Measurements from ENCODE around the gene DAB1. TPM values are rescaled to one million over a fixed set of nuclear protein-coding genes. Genes with fewer than 3 reads are reported as not detected.

The DAB1 gene
- total and polyA plus RNA-seq, 10 of the 15 experiments (the other 5 are each of a cell fraction or from before 2014, with no cell fraction given): 0.02 to 0.10 (median 0.03) TPM; not detected in 5

DNA sequence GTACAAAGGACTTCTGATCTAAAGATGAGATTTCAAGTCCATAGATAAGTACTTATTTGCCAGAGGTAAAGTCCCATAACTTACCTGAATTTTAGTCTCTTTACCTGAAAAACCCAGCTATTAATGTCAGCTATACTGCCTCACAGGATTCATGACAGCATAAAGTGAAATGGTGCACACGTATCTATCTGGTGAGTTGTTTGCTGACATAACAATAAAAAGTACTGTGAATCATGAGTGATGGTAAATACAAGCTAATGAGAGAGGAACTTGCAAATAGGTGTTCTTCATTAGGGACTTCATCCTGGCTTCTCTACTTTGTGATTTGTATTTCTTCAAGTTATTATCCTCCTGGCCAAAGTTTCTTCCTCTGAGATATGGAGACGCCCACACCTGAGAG is 233.0 kb downstream of the DAB1 start (continued):
- no peak for TF ChIP-seq JUND (IDR thresholded peaks at IDR 0.05; ENCODE audit: low read depth, low read length)
- TF ChIP-seq SIX5 (IDR thresholded peaks at IDR 0.05; ENCODE audit: low read depth, low read length, severe bottlenecking): no peak
- no peak for TF ChIP-seq EP300 (IDR thresholded peaks at IDR 0.05; ENCODE audit: borderline replicate concordance in 1 of 2, control insufficient read depth in 1 of 2, low read depth in 2 of 2, low read length in 2 of 2)
- TF ChIP-seq, protein P1, sequence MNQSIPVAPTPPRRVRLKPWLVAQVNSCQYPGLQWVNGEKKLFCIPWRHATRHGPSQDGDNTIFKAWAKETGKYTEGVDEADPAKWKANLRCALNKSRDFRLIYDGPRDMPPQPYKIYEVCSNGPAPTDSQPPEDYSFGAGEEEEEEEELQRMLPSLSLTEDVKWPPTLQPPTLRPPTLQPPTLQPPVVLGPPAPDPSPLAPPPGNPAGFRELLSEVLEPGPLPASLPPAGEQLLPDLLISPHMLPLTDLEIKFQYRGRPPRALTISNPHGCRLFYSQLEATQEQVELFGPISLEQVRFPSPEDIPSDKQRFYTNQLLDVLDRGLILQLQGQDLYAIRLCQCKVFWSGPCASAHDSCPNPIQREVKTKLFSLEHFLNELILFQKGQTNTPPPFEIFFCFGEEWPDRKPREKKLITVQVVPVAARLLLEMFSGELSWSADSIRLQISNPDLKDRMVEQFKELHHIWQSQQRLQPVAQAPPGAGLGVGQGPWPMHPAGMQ (IDR thresholded peaks at IDR 0.05; ENCODE audit: borderline replicate concordance): no peak

DNA sequence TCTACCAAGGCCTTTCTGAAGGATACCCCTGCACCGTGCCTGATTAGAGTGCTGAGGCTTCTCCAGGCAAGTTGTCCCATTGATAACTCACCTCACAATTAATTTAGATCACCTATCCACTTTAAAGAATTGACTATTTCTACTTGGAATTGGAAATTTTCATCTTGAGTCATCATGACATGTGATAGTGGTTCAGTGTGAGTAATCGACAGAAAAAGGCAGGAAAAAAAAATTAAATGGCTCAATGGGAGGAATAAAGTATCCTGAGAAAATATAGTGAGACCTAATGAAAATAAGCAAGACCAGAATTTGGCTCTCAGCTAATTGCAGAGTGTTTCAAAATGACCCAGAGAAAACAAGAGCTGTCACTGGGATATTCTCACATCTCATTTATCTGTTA is 235.7 kb downstream of the DAB1 start:
- H3K9ac ChIP-seq (ENCODE audit: control insufficient read depth, insufficient read depth, low read length): no peak overlapping the region
- ChIA-PET SMC1A (ENCODE audit: uncharacterized antibody, unreplicated experiment) (no interaction called here), RAD21 (ENCODE audit: unreplicated experiment) (no interaction called here), CTCF (no interaction called here), POLR2A (no interaction called here)
- no peaks in the 10 kb centered on the region for H3K9me3 ChIP-seq (replicated peaks; ENCODE audit: control insufficient read depth, insufficient read depth, low read length)
- ATAC-seq: no peak
- H3K4me2 ChIP-seq (ENCODE audit: control insufficient read depth, insufficient read depth): no peak overlapping the region
- H2AFZ ChIP-seq (ENCODE audit: control insufficient read depth, low read depth, low read length): no peak overlapping the region
- H3K4me3 ChIP-seq: no peak overlapping the region
- BruUV-seq (replicated peaks): no TSS peak
- no peak for FAIRE-seq
- no peaks in the 10 kb centered on the region for H3K27me3 ChIP-seq (replicated peaks in 1 of 2; ENCODE audit: control insufficient read depth in 2 of 2, insufficient read depth in 2 of 2, low read length in 1 of 2)
- no peaks in the 10 kb centered on the region for H3K4me1 ChIP-seq (ENCODE audit: control insufficient read depth, insufficient read depth, low read length)
- H4K20me1 ChIP-seq (ENCODE audit: control insufficient read depth, insufficient read depth): no peaks in the 10 kb centered on the region
- WGBS (ENCODE audit: insufficient coverage, insufficient replicate concordance, low lambda C conversion rate, missing lambda C conversion rate): 45% methylated on average over 2 of the region's 2 CpGs
- in situ Hi-C loops (cut with MboI): no loop called here
- DNase-seq (ENCODE audit: low read depth, low spot score): no peak
- no peaks in the 10 kb centered on the region for H3K36me3 ChIP-seq (ENCODE audit: control insufficient read depth in 2 of 2, insufficient read depth in 2 of 2, low read length in 1 of 2)
- TF ChIP-seq ZNF207 (IDR thresholded peaks at IDR 0.05; ENCODE audit: borderline replicate concordance) (no peak), NBN (IDR thresholded peaks at IDR 0.05) (no peak), NFYA (IDR thresholded peaks at IDR 0.05; ENCODE audit: borderline replicate concordance, low read depth, low read length) (no peak), SREBF2 (IDR thresholded peaks at IDR 0.05; ENCODE audit: low read length) (no peak), KLF5 (IDR thresholded peaks at IDR 0.05; ENCODE audit: partially characterized antibody) (no peak), TARDBP (IDR thresholded peaks at IDR 0.05; ENCODE audit: borderline replicate concordance) (no peak), POLR2A (IDR thresholded peaks at IDR 0.05; ENCODE audit: low read depth, low read length) (no peak), FOXM1 (IDR thresholded peaks at IDR 0.05; ENCODE audit: low read depth, low read length) (no peak), CREB1 (IDR thresholded peaks at IDR 0.05; ENCODE audit: low read depth) (no peak), SMC3 (IDR thresholded peaks at IDR 0.05; ENCODE audit: borderline replicate concordance, low read length) (no peak), WRNIP1 (IDR thresholded peaks at IDR 0.05; ENCODE audit: borderline replicate concordance, low read depth, low read length) (no peak), ETV6 (conservative IDR thresholded peaks at IDR 0.05 in 1 of 2, IDR thresholded peaks at IDR 0.05 in 1 of 2; ENCODE audit: borderline replicate concordance in 1 of 2, low read depth in 1 of 2) (no peak)
- TF ChIP-seq, protein P2, sequence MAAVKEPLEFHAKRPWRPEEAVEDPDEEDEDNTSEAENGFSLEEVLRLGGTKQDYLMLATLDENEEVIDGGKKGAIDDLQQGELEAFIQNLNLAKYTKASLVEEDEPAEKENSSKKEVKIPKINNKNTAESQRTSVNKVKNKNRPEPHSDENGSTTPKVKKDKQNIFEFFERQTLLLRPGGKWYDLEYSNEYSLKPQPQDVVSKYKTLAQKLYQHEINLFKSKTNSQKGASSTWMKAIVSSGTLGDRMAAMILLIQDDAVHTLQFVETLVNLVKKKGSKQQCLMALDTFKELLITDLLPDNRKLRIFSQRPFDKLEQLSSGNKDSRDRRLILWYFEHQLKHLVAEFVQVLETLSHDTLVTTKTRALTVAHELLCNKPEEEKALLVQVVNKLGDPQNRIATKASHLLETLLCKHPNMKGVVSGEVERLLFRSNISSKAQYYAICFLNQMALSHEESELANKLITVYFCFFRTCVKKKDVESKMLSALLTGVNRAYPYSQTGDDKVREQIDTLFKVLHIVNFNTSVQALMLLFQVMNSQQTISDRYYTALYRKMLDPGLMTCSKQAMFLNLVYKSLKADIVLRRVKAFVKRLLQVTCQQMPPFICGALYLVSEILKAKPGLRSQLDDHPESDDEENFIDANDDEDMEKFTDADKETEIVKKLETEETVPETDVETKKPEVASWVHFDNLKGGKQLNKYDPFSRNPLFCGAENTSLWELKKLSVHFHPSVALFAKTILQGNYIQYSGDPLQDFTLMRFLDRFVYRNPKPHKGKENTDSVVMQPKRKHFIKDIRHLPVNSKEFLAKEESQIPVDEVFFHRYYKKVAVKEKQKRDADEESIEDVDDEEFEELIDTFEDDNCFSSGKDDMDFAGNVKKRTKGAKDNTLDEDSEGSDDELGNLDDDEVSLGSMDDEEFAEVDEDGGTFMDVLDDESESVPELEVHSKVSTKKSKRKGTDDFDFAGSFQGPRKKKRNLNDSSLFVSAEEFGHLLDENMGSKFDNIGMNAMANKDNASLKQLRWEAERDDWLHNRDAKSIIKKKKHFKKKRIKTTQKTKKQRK (IDR thresholded peaks at IDR 0.05; ENCODE audit: low read depth, low read length): no peak
- TF ChIP-seq, protein P3, sequence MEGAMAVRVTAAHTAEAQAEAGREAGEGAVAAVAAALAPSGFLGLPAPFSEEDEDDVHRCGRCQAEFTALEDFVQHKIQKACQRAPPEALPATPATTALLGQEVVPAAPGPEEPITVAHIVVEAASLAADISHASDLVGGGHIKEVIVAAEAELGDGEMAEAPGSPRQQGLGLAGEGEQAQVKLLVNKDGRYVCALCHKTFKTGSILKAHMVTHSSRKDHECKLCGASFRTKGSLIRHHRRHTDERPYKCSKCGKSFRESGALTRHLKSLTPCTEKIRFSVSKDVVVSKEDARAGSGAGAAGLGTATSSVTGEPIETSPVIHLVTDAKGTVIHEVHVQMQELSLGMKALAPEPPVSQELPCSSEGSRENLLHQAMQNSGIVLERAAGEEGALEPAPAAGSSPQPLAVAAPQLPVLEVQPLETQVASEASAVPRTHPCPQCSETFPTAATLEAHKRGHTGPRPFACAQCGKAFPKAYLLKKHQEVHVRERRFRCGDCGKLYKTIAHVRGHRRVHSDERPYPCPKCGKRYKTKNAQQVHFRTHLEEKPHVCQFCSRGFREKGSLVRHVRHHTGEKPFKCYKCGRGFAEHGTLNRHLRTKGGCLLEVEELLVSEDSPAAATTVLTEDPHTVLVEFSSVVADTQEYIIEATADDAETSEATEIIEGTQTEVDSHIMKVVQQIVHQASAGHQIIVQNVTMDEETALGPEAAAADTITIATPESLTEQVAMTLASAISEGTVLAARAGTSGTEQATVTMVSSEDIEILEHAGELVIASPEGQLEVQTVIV (IDR thresholded peaks at IDR 0.05; ENCODE audit: borderline replicate concordance, partially characterized antibody): no peak
- no peaks in the 10 kb centered on the region for H3K79me2 ChIP-seq (ENCODE audit: control insufficient read depth, insufficient read depth, low read length)
- H3K27ac ChIP-seq (ENCODE audit: control insufficient read depth, insufficient read depth): no peak overlapping the region
- intact Hi-C loops (cut with micrococcal nuclease; ENCODE audit: unreplicated experiment): no loop called here
